ENCODE data around the gene SHC2. TPM values are rescaled to one million over a fixed set of nuclear protein-coding genes. Genes with fewer than 3 reads are reported as not detected.

SHC2 gene
- total and polyA plus RNA-seq, 2 of the 8 experiments (the other 6 are each of a cell fraction or from before 2014, with no cell fraction given), result 4.4 to 7.3 TPM

GRCh38 chr19:495402-496111 is 34.7 kb upstream of the SHC2 start:
- Histone ChIP-seq H3K4me1 (replicated peaks in 1 of 4; ENCODE audit: control insufficient read depth in 3 of 4, insufficient read depth in 4 of 4, low read length in 3 of 4) (peaks cover 0 to 13% (median 9%) of the 10 kb centered on the region in 4 experiments; a peak in 5 of 7 replicates), H2BK20ac (ENCODE audit: low read length) (no peak overlapping the region), H2AFZ (ENCODE audit: low read length) (no peak overlapping the region), H3K36me3 (ENCODE audit: control insufficient read depth in 2 of 4, insufficient read depth in 4 of 4, low read length in 3 of 4) (peaks cover 0 to 3% (median 0%) of the 10 kb centered on the region in 4 experiments; a peak in 1 of 8 replicates), H3K9me3 (ENCODE audit: insufficient read depth in 2 of 2, low read depth in 1 of 2, low read length in 1 of 2) (peaks cover 0 to 2% of the 10 kb centered on the region in 2 experiments; a peak in 1 of 4 replicates), H3K56ac (replicated peaks; ENCODE audit: insufficient read length, low read depth, low read length) (no peak overlapping the region), H2BK120ac (replicated peaks; ENCODE audit: low read depth, low read length) (no peak overlapping the region), H2BK5ac (ENCODE audit: low read depth, low read length) (peak overlapping the region; percentile 66; the same call in 1 of the 2 replicates), H3K27ac (ENCODE audit: low read depth, low read length) (no peak overlapping the region), H3K27me3 (replicated peaks in 1 of 4; ENCODE audit: control insufficient read depth in 3 of 4, extremely low read depth in 1 of 4, insufficient read depth in 3 of 4, low read length in 3 of 4) (peaks cover 19 to 26% (median 22%) of the 10 kb centered on the region in 4 experiments), H3K14ac (ENCODE audit: insufficient read length) (no peak overlapping the region), H4K5ac (ENCODE audit: insufficient read length, low read depth, low read length) (peak overlapping the region; percentile 39), H3K4ac (replicated peaks; ENCODE audit: insufficient read length, low read depth, low read length) (no peak overlapping the region), H3K23ac (ENCODE audit: insufficient read length) (no peak overlapping the region), H4K20me1 (replicated peaks in 1 of 2; ENCODE audit: control insufficient read depth in 1 of 2, insufficient read depth in 2 of 2, low read length in 2 of 2) (peaks cover 0 to 8% of the 10 kb centered on the region in 2 experiments), H2AK5ac (ENCODE audit: low read depth, low read length) (0 out of 2 replicates have a peak overlapping the region, but pooled peaks have one; percentile 33), H3K79me2 (ENCODE audit: control insufficient read depth in 1 of 2, insufficient read depth in 2 of 2, low read length in 2 of 2) (no peaks in the 10 kb centered on the region), H3K18ac (ENCODE audit: extremely low read depth, low read length) (peak overlapping the region; percentile 87; the same call in 1 of the 2 replicates), H3K4me3 (ENCODE audit: extremely low read depth in 1 of 4, insufficient read depth in 2 of 4, low read depth in 3 of 4, low read length in 4 of 4) (peak overlapping the region in 1 of 4 experiments; percentile 74; a peak in 2 of 8 replicates), H4K91ac (replicated peaks; ENCODE audit: insufficient read length, low read length) (no peak overlapping the region), H2BK12ac (ENCODE audit: low read depth, low read length) (no peak overlapping the region), H2BK15ac (ENCODE audit: low read length) (peak overlapping the region; percentile 81; the same call in 1 of the 2 replicates), H3K9ac (replicated peaks in 1 of 4; ENCODE audit: extremely low read depth in 1 of 4, low read depth in 3 of 4, low read length in 3 of 4) (no peak overlapping the region), H3K4me2 (ENCODE audit: insufficient read depth in 1 of 2, low read depth in 2 of 2, low read length in 2 of 2) (peak overlapping the region; percentile 18 to 60; a peak in 1 of 4 replicates), H4K8ac (ENCODE audit: extremely low read depth, insufficient read depth, low read length) (peak overlapping the region; percentile 14; the same call in 1 of the 2 replicates), H3K23me2 (ENCODE audit: low read depth, low read length) (peaks cover 10% of the 10 kb centered on the region; the same call in 1 of the 2 replicates), H3K79me1 (ENCODE audit: low read depth, low read length) (no peaks in the 10 kb centered on the region)
- WGBS, 2 experiments (ENCODE audit: extremely low coverage in 1 of 2, insufficient coverage in 1 of 2, insufficient read length in 1 of 2, insufficient replicate concordance in 2 of 2, low coverage in 1 of 2, low lambda C conversion rate in 2 of 2, missing lambda C conversion rate in 1 of 2), result 23% methylated on average over 28 of the region's 32 CpGs; no CpG with 5 or more reads in 1 of the 2 experiments
- POLR2A ChIA-PET (ENCODE audit: partially characterized antibody), result interaction anchor here (1.0 to 1.5 kb wide), 4 partner anchors 12 to 147 kb away, joined by 3 to 5 read pairs (median 4); partner anchors contain the start of gene TPGS1
- CTCF ChIA-PET (ENCODE audit: partially characterized antibody), result interaction anchor here (0.5 to 3.7 kb wide), 19 partner anchors 9 to 386 kb away, joined by 3 to 21 read pairs (median 5); partner anchors contain the start of genes CDC34 and MIER2
- DNase-seq (ENCODE audit: low read depth in 1 of 2, low spot score in 2 of 2) (peak in 1 of 2 experiments; percentile 98), FAIRE-seq (no peak)
- peak; percentile 42 for TF ChIP-seq ASH2L (IDR thresholded peaks at IDR 0.05; ENCODE audit: low read length)
- TF ChIP-seq SIX5 (IDR thresholded peaks at IDR 0.05; ENCODE audit: low read depth, low read length), result no peak
- no peak for TF ChIP-seq EP300 (IDR thresholded peaks at IDR 0.05; ENCODE audit: borderline replicate concordance in 1 of 2, low read depth in 2 of 2, low read length in 2 of 2)
- peak; percentile 79 to 82 (median 80) for TF ChIP-seq CTCF (IDR thresholded peaks at IDR 0.05; ENCODE audit: control extremely low read depth in 1 of 3, insufficient read depth in 1 of 3, low read depth in 1 of 3, low read length in 3 of 3)
- TF ChIP-seq RXRA (IDR thresholded peaks at IDR 0.05; ENCODE audit: insufficient read depth, low read depth, low read length), result 0 out of 2 replicates have a peak, but pooled peaks have one; percentile 81
- peak; percentile 46 to 59 for TF ChIP-seq RAD21 (IDR thresholded peaks at IDR 0.05 in 1 of 2, conservative IDR thresholded peaks at IDR 0.05 in 1 of 2; ENCODE audit: low read depth in 2 of 2, low read length in 2 of 2)
- TF ChIP-seq SP2 (IDR thresholded peaks at IDR 0.05; ENCODE audit: low read length), result no peak

Data from H1 (cell line).